NB4 (cell line): ENCODE measurements around the gene TMED4.

Experiments
- DNase-seq: peaks from one replicate; pipeline ENCODE4 v3.0.0; 2010; ENCODE audit warnings: low read depth
- H3K4me3 ChIP-seq: one replicate; pipeline ENCODE4 v1.5.1; 2011; ENCODE audit warnings: mild to moderate bottlenecking, low read depth, low read length, moderate library complexity
- MYC ChIP-seq: IDR thresholded peaks from 2 replicates; pipeline ENCODE4 v1.6.1; 2011; ENCODE audit warnings: low read depth, low read length
- POLR2A ChIP-seq: IDR thresholded peaks from 2 replicates; pipeline ENCODE4 v1.6.1; 2011; ENCODE audit warnings: mild to moderate bottlenecking; ENCODE audit not compliant: insufficient read length; ENCODE audit errors: extremely low read depth
- TF ChIP-seq, protein P1 (sequence below): IDR thresholded peaks from 2 replicates; pipeline ENCODE4 v1.6.1; 2011; ENCODE audit warnings: low read depth, low read length
- TF ChIP-seq, protein P2 (sequence below): IDR thresholded peaks from one replicate; pipeline ENCODE4 v1.5.1; 2012; ENCODE audit warnings: low read depth, low read length

TMED4 gene

DNA sequence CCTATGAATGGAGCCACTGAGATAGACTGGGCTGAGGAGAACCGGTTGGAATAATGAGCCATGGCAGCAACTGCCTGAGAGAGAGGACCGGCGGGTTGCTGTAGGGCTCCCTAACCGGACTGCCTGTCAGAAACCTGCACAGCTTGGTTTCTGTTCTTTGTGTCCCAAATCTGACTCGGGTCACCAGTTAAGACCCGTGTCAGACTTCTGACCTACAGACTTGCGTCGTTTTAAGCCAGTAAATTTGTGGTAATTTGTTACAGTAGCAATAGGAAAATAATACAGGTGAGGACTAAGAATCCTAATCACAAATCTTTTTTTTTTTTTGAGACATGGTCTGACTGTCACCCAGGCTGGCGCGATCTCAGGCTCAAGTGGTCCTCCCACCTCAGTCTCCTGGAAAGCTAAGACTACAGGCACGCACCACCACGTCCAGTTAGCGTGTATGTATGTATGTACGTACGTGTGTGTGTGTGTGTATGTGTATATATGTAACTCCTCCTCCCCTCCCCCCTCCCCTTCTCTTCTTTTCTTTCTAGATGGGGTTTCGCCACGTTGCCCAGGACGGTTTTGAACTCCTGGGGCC lies 7.7 kb downstream of the TMED4 start:
- TF ChIP-seq, protein P1, sequence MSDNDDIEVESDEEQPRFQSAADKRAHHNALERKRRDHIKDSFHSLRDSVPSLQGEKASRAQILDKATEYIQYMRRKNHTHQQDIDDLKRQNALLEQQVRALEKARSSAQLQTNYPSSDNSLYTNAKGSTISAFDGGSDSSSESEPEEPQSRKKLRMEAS = no peak
- TF ChIP-seq POLR2A (no peak), MYC (no peak)
- TF ChIP-seq, protein P2, sequence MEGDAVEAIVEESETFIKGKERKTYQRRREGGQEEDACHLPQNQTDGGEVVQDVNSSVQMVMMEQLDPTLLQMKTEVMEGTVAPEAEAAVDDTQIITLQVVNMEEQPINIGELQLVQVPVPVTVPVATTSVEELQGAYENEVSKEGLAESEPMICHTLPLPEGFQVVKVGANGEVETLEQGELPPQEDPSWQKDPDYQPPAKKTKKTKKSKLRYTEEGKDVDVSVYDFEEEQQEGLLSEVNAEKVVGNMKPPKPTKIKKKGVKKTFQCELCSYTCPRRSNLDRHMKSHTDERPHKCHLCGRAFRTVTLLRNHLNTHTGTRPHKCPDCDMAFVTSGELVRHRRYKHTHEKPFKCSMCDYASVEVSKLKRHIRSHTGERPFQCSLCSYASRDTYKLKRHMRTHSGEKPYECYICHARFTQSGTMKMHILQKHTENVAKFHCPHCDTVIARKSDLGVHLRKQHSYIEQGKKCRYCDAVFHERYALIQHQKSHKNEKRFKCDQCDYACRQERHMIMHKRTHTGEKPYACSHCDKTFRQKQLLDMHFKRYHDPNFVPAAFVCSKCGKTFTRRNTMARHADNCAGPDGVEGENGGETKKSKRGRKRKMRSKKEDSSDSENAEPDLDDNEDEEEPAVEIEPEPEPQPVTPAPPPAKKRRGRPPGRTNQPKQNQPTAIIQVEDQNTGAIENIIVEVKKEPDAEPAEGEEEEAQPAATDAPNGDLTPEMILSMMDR = no peak
- DNase-seq = no peak

DNA sequence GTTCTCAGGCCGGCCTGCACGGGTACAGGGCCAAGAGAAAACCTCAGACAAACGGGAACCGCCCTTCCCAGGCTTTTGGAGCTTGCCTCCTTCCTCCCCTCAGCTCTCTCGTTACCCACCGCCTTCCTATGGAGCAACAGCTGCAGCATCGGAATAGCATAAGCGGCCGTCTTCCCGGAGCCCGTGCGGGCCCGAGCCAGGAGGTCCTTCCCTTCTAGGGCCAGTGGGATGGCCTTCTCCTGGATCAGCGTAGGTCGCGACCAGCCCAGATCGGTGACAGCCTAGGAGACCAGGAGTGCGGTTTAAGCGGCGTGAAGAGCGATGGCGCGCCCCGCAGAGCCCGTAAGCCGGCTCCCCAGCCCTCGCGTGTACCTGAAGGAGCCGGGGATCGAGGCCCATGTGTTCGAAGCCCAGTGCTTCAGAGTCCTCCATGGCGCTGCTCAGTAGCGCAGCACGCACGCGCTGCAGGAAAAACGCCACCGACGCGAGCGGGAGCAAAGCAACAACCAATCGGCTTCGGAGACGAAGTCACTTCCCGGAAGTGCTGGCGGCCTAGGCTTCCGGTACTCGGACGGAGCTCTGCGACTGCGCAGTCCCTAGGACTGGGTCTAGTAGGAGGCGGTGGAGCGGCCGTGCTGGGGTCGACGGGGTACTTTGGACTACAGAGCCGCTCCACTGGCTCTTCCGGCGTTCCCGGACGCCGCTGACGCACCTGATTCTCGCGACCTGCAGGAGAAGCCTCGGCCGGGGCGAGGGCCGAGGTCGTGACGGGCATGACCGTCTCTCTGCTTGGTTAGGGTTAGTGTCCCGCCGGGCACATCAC lies 8.4 kb downstream of the TMED4 start, which contains the start of gene DDX56:
TSS of gene DDX56 (minus strand) at position 445 of the 823 bp plus-strand sequence. CDS start at position 432, 13 bp downstream.
- peak; percentile 98 for DNase-seq
- H3K4me3 ChIP-seq = peak within 1 kb of the TSS; percentile 95
- TF ChIP-seq, protein P1 = peak; percentile 98
- TF ChIP-seq, protein P2 = no peak
- TF ChIP-seq POLR2A = peak; percentile 98
- peak; percentile 100 for TF ChIP-seq MYC

More for the DNA sequence above, 7.7 kb downstream of the TMED4 start:
- peak overlapping the region; percentile 95 for H3K4me3 ChIP-seq

DNA sequence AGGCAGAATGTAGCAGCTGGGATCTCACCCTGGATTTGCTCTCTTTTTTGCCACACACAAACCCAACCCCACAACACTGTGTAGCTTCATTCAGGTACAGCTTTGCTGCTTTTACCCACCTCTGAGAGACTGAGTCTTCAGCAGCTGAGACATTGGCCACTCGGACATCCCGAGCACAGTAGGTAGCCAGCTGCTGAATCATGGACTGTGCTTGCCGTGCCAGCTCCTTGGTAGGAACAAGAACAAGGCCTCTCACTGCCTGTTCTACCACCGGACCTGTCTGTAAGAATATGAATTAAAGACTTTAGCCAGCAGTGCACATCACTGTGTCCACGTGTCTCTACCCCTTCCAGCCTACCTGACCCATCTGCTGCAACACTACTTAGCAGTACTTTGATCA lies 9.3 kb downstream of the TMED4 start:
- H3K4me3 ChIP-seq = peak overlapping the region; percentile 95
- DNase-seq = no peak
- TF ChIP-seq, protein P1 = no peak; the same call in 1 of the 2 replicates
- TF ChIP-seq, protein P2 = no peak
- TF ChIP-seq MYC = no peak
- no peak for TF ChIP-seq POLR2A

DNA sequence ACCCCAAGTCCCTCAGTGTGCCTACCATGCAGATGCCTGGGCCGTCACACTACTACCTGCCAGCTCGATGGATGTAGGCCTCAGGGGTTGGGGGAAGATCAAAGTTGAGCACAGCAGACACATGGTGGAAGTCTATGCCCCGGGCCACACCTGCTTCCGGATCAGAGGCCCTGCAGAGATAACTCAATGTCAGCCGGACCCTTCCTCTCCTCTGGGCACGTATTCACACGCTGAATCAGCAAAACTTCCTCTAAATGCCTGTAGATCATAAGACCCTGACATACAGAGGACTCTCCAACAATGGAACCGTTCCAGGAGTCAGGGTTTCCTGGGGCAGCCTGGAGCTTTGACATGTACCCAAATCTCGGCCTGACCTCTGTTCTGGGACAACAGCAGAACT lies 12.1 kb downstream of the TMED4 start:
- H3K4me3 ChIP-seq = no peak overlapping the region
- TF ChIP-seq POLR2A (no peak), MYC (no peak)
- TF ChIP-seq, protein P2 = no peak
- TF ChIP-seq, protein P1 = no peak
- DNase-seq = no peak

DNA sequence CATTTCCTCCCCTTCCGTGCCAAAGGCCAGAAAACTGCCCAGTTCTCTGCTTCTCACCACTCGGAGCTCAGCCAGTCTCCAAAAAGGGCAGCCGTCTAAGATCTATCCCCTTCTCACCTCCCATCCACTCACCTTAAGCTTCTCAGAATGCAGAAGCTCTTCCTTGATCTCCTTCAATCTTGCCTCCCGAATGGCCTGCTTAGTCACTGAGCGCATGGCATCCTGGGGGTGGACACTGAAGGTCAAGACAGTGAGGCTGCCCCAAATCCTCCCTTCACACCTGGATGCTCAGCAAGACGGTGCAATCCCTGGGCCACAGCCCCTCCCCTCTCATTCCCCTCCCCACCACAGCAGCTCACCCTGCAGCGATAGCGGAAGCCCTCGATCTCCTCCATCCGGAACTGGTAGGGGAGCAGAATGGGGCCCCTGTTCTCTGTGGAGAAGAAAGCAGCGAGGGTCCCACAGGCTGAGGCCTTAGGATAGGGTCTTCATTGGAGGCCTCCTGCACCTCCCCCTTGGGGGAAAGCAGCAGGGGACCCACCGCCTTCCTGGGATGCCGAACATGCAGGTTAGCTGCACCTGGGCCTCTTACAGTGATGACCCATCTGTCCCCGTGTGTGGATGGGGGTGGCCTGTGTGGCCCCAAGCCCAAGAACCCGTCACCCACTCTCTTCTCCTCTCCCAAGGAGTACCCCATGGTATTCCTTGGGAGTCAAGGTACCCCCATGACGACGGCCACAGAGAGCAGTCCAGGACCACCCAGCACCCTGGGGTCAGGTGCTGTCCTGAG lies 13.1 kb downstream of the TMED4 start:
- TF ChIP-seq POLR2A = no peak
- TF ChIP-seq, protein P1 = no peak
- TF ChIP-seq, protein P2 = no peak
- no peak for TF ChIP-seq MYC
- DNase-seq = no peak

More for the DNA sequence above, 13.1 kb downstream of the TMED4 start:
- no peak overlapping the region for H3K4me3 ChIP-seq
